ENCODE measurements around the gene RAPGEF4. TPM values are rescaled to one million over a fixed set of nuclear protein-coding genes. Genes with fewer than 3 reads are reported as not detected.

The RAPGEF4 gene
- total and polyA plus RNA-seq, 9 of the 15 experiments (the other 6 are each of a cell fraction or from before 2014, with no cell fraction given): 0.04 to 0.33 (median 0.13) TPM; not detected in 6

- TF ChIP-seq TBL1XR1 (IDR thresholded peaks at IDR 0.05; ENCODE audit: low read length in 2 of 2) (no peak), TEAD4 (IDR thresholded peaks at IDR 0.05; ENCODE audit: low read length) (0 out of 2 replicates have a peak, but pooled peaks have one; percentile 25), TEAD4 (CRISPR knock-in tag; IDR thresholded peaks at IDR 0.05; ENCODE audit: borderline replicate concordance) (no peak), HDAC6 (IDR thresholded peaks at IDR 0.05; ENCODE audit: low read depth, low read length) (no peak), MEF2A (IDR thresholded peaks at IDR 0.05; ENCODE audit: control insufficient read depth, low read depth, low read length) (peak; percentile 89), ZNF589 (CRISPR knock-in tag; IDR thresholded peaks at IDR 0.05; ENCODE audit: low read depth) (peak; percentile 77; the same call in 1 of the 2 replicates), DEAF1 (CRISPR knock-in tag; IDR thresholded peaks at IDR 0.05) (no peak), ZNF175 (CRISPR knock-in tag; IDR thresholded peaks at IDR 0.05; ENCODE audit: low read depth) (0 out of 2 replicates have a peak, but pooled peaks have one; percentile 10), ZNF444 (CRISPR knock-in tag; IDR thresholded peaks at IDR 0.05) (no peak), FOSL1 (tag; conservative IDR thresholded peaks at IDR 0.05) (peak; percentile 100), HCFC1 (IDR thresholded peaks at IDR 0.05; ENCODE audit: low read depth, low read length) (no peak), ZBTB43 (CRISPR knock-in tag; IDR thresholded peaks at IDR 0.05) (no peak), JUNB (CRISPR knock-in tag; conservative IDR thresholded peaks at IDR 0.05) (peak; percentile 86), REST (IDR thresholded peaks at IDR 0.05; ENCODE audit: borderline replicate concordance) (no peak), REST (CRISPR knock-in tag; IDR thresholded peaks at IDR 0.05; ENCODE audit: low read depth) (no peak), SAFB2 (IDR thresholded peaks at IDR 0.05; ENCODE audit: borderline replicate concordance, low read depth, low read length, severe bottlenecking) (no peak), WHSC1 (IDR thresholded peaks at IDR 0.05; ENCODE audit: low read length) (no peak)
Measured at GRCh38 chr2:173048897-173049661, 313.4 kb downstream of the RAPGEF4 start (continued).

All from K562 (cell line).